HepG2 (cell line): Measurements from ENCODE around the gene ETV6. TPM values are rescaled to one million over a fixed set of nuclear protein-coding genes. Genes with fewer than 3 reads are reported as not detected.

ENCODE experiments used
- GATAD2A ChIP-seq: IDR thresholded peaks from 2 replicates; pipeline ENCODE4 v1.6.1; 2016
- KDM1A ChIP-seq: IDR thresholded peaks from 2 replicates; pipeline ENCODE4 v1.6.1; 2016; ENCODE audit warnings: missing compliant biosample characterization
- KDM3A ChIP-seq: IDR thresholded peaks from 2 replicates; pipeline ENCODE4 v1.6.1; 2018; ENCODE audit warnings: low read depth, missing compliant biosample characterization
- NR2F6 ChIP-seq, 2 experiments: IDR thresholded peaks; 2 replicates each; pipeline ENCODE4 v1.6.1; 2016; ENCODE audit warnings: antibody characterized with exemption in 1 of 2, mild to moderate bottlenecking in 1 of 2
- PAF1 ChIP-seq: IDR thresholded peaks from 2 replicates; pipeline ENCODE4 v1.6.1; 2016; ENCODE audit warnings: missing genetic modification reagents, missing compliant biosample characterization
- PRDM10 ChIP-seq: sonication (generic); formaldehyde crosslinking; IDR thresholded peaks from 2 replicates; pipeline ENCODE4 v1.4.0; 2020; ENCODE audit warnings: low read depth, missing genetic modification reagents
- SIX1 ChIP-seq: sonication (generic); formaldehyde crosslinking; IDR thresholded peaks from 2 replicates; pipeline ENCODE4 v1.4.0; 2020; ENCODE audit warnings: missing genetic modification reagents, borderline replicate concordance
- TRIM24 ChIP-seq: sonication (generic); formaldehyde crosslinking; IDR thresholded peaks from 2 replicates; pipeline ENCODE4 v1.8.0; 2022; ENCODE audit warnings: mild to moderate bottlenecking, missing genetic modification reagents
- XBP1 ChIP-seq: sonication (generic); formaldehyde crosslinking; IDR thresholded peaks from 2 replicates; pipeline ENCODE4 v1.5.0; 2020; ENCODE audit warnings: missing genetic modification reagents
- ZBTB49 ChIP-seq: sonication (generic); formaldehyde crosslinking; IDR thresholded peaks from 2 replicates; pipeline ENCODE4 v1.4.0; 2020; ENCODE audit warnings: missing genetic modification reagents, borderline replicate concordance
- ZKSCAN5 ChIP-seq: sonication (generic); formaldehyde crosslinking; IDR thresholded peaks from 2 replicates; pipeline ENCODE4 v1.5.1; 2020; ENCODE audit warnings: mild to moderate bottlenecking, missing genetic modification reagents
- ZNF207 ChIP-seq: fragments of 450-650 bp; IDR thresholded peaks from 2 replicates; pipeline ENCODE4 v1.6.1; 2016; ENCODE audit warnings: antibody characterized with exemption, borderline replicate concordance
- ZNF230 ChIP-seq: sonication (generic); formaldehyde crosslinking; IDR thresholded peaks from 2 replicates; pipeline ENCODE4 v1.4.0; 2020; ENCODE audit warnings: mild to moderate bottlenecking, missing genetic modification reagents
- ZNF24 ChIP-seq: fragments of 450-650 bp; IDR thresholded peaks from 2 replicates; pipeline ENCODE4 v1.6.1; 2017; ENCODE audit warnings: antibody characterized with exemption, mild to moderate bottlenecking
- ZNF264 ChIP-seq: sonication (generic); formaldehyde crosslinking; IDR thresholded peaks from 2 replicates; pipeline ENCODE4 v1.4.0; 2020; ENCODE audit warnings: missing genetic modification reagents
- ZNF343 ChIP-seq: sonication (generic); formaldehyde crosslinking; IDR thresholded peaks from 2 replicates; pipeline ENCODE4 v1.4.0; 2020; ENCODE audit warnings: mild to moderate bottlenecking, missing genetic modification reagents
- ZNF383 ChIP-seq: sonication (generic); formaldehyde crosslinking; IDR thresholded peaks from 2 replicates; pipeline ENCODE4 v1.4.0; 2020; ENCODE audit warnings: missing genetic modification reagents, mild to moderate bottlenecking, borderline replicate concordance
- ZNF441 ChIP-seq: sonication (generic); formaldehyde crosslinking; IDR thresholded peaks from 2 replicates; pipeline ENCODE4 v1.7.0; 2021; ENCODE audit warnings: missing genetic modification reagents, borderline replicate concordance
- ZNF460 ChIP-seq: sonication (generic); formaldehyde crosslinking; IDR thresholded peaks from 2 replicates; pipeline ENCODE4 v1.5.1; 2020; ENCODE audit warnings: missing genetic modification reagents, mild to moderate bottlenecking, borderline replicate concordance
- ZNF577 ChIP-seq: sonication (generic); formaldehyde crosslinking; IDR thresholded peaks from 2 replicates; pipeline ENCODE4 v1.4.0; 2020; ENCODE audit warnings: mild to moderate bottlenecking, low read depth, missing genetic modification reagents, borderline replicate concordance
- ZNF652 ChIP-seq: IDR thresholded peaks from 2 replicates; pipeline ENCODE4 v1.6.1; 2016; ENCODE audit warnings: low read depth, borderline replicate concordance
- ZNF709 ChIP-seq: sonication (generic); formaldehyde crosslinking; IDR thresholded peaks from 2 replicates; pipeline ENCODE4 v1.5.0; 2020; ENCODE audit warnings: mild to moderate bottlenecking, missing genetic modification reagents
- ZNF772 ChIP-seq: sonication (generic); formaldehyde crosslinking; IDR thresholded peaks from 2 replicates; pipeline ENCODE4 v1.5.0; 2020; ENCODE audit warnings: mild to moderate bottlenecking, missing genetic modification reagents
- polyA plus RNA-seq, 8 experiments: library from polyadenylated mRNA; depleted of rRNA in 3 of 8; stranded (reverse) in 7 of 8; unstranded in 1 of 8; fragments of >200 nt; fragmentation: Illumina TruSeq in 4 of 8; extraction: Trizol in 4 of 8; gene quantifications; 2 replicates each; pipeline versions ENCODE4 v1.2.1 to v1.2.3, GENCODE V29; 2011 to 2016; ENCODE audit warnings: low read depth in 4 of 8, missing spikeins in 1 of 8, mixed read lengths in 1 of 8; ENCODE audit not compliant: insufficient read depth in 1 of 8
- total RNA-seq, 5 experiments: library from RNA; depleted of rRNA; stranded (reverse); fragments of >200 nt; fragmentation: Illumina TruSeq; extraction: Trizol; gene quantifications; 2 replicates each; pipeline ENCODE4 v1.2.3, GENCODE V29; 2016; ENCODE audit warnings: low read depth in 1 of 5
- TF ChIP-seq, protein P1 (sequence below): sonication (generic); formaldehyde crosslinking; IDR thresholded peaks from 2 replicates; pipeline ENCODE4 v1.5.1; 2020; ENCODE audit warnings: missing genetic modification reagents, mild to moderate bottlenecking, borderline replicate concordance

Gene ETV6
- total and polyA plus RNA-seq, 2 of the 13 experiments (the other 11 are each of a cell fraction or from before 2014, with no cell fraction given) = 2.2 to 3.0 TPM

DNA sequence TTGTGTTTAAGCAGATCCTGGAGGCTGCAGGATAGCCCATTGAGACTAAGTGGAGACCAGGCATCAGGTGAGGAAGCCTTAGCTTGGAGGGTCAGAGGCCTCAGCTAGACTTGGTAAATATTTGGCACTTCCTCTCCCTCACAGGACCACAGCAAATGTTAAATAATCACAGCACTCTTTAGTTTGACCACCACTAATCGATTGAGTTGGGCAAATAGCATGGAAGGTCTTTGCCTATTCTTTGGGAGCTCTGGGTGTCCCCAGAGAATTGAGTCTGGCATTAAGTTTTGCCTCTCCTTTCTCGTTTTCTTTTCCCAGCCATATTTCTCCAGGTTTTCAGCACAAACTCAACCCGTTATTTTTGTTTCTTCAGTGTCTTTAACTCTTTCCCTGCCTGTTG, 61.4 kb downstream of the ETV6 start (continued):
- TF ChIP-seq ZNF577 = no peak
- peak; percentile 86 for TF ChIP-seq GATAD2A (CRISPR knock-in tag)
- TF ChIP-seq, protein P1, sequence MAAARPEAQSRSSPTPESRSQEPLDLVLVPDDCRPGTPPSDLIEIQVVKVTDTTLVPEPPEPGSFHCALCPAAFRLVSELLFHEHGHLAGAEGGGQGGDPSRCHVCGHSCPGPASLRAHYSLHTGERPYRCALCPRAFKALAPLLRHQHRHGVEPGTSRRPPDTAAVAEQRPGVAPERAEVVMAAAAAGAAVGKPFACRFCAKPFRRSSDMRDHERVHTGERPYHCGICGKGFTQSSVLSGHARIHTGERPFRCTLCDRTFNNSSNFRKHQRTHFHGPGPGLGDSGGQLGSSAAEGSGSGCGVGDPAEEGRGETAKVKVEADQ (CRISPR knock-in tag) = no peak
- no peak for TF ChIP-seq ZNF230 (CRISPR knock-in tag)
- TF ChIP-seq ZNF709 (CRISPR knock-in tag) = no peak
- no peak for TF ChIP-seq ZNF772
- TF ChIP-seq ZNF207 = no peak
- TF ChIP-seq KDM1A (CRISPR knock-in tag) = peak; percentile 31; the same call in 1 of the 2 replicates
- peak; percentile 72 for TF ChIP-seq NR2F6 (IDR thresholded peaks at IDR 0.05)
- peak; percentile 71 for TF ChIP-seq NR2F6 (CRISPR knock-in tag; IDR thresholded peaks at IDR 0.05)
- no peak for TF ChIP-seq ZBTB49 (CRISPR knock-in tag)
- TF ChIP-seq ZNF24 = no peak
- no peak for TF ChIP-seq KDM3A (CRISPR knock-in tag)
- no peak for TF ChIP-seq XBP1 (CRISPR knock-in tag)
- peak; percentile 80 for TF ChIP-seq ZNF652 (CRISPR knock-in tag)
- TF ChIP-seq ZNF460 (CRISPR knock-in tag) = no peak
- TF ChIP-seq TRIM24 (CRISPR knock-in tag) = no peak
- TF ChIP-seq ZNF383 (CRISPR knock-in tag) = no peak
- 0 out of 2 replicates have a peak, but pooled peaks have one; percentile 35 for TF ChIP-seq PRDM10 (CRISPR knock-in tag)
- TF ChIP-seq ZNF264 (CRISPR knock-in tag) = 0 out of 2 replicates have a peak, but pooled peaks have one; percentile 40
- no peak for TF ChIP-seq PAF1 (CRISPR knock-in tag)
- no peak for TF ChIP-seq ZNF441 (CRISPR knock-in tag)
- no peak for TF ChIP-seq ZKSCAN5 (CRISPR knock-in tag)
- no peak for TF ChIP-seq SIX1
- no peak for TF ChIP-seq ZNF343 (CRISPR knock-in tag)
